ENCODE results near the gene CCDC18. TPM values are rescaled to one million over a fixed set of nuclear protein-coding genes. Genes with fewer than 3 reads are reported as not detected.

Gene CCDC18, protein sequence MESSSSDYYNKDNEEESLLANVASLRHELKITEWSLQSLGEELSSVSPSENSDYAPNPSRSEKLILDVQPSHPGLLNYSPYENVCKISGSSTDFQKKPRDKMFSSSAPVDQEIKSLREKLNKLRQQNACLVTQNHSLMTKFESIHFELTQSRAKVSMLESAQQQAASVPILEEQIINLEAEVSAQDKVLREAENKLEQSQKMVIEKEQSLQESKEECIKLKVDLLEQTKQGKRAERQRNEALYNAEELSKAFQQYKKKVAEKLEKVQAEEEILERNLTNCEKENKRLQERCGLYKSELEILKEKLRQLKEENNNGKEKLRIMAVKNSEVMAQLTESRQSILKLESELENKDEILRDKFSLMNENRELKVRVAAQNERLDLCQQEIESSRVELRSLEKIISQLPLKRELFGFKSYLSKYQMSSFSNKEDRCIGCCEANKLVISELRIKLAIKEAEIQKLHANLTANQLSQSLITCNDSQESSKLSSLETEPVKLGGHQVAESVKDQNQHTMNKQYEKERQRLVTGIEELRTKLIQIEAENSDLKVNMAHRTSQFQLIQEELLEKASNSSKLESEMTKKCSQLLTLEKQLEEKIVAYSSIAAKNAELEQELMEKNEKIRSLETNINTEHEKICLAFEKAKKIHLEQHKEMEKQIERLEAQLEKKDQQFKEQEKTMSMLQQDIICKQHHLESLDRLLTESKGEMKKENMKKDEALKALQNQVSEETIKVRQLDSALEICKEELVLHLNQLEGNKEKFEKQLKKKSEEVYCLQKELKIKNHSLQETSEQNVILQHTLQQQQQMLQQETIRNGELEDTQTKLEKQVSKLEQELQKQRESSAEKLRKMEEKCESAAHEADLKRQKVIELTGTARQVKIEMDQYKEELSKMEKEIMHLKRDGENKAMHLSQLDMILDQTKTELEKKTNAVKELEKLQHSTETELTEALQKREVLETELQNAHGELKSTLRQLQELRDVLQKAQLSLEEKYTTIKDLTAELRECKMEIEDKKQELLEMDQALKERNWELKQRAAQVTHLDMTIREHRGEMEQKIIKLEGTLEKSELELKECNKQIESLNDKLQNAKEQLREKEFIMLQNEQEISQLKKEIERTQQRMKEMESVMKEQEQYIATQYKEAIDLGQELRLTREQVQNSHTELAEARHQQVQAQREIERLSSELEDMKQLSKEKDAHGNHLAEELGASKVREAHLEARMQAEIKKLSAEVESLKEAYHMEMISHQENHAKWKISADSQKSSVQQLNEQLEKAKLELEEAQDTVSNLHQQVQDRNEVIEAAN (N-terminal part only)
- total RNA-seq (2022; extraction: Qiagen RNA extraction), result 4.8 to 7.6 TPM (median 6.0 TPM) in 5 replicates

DNA sequence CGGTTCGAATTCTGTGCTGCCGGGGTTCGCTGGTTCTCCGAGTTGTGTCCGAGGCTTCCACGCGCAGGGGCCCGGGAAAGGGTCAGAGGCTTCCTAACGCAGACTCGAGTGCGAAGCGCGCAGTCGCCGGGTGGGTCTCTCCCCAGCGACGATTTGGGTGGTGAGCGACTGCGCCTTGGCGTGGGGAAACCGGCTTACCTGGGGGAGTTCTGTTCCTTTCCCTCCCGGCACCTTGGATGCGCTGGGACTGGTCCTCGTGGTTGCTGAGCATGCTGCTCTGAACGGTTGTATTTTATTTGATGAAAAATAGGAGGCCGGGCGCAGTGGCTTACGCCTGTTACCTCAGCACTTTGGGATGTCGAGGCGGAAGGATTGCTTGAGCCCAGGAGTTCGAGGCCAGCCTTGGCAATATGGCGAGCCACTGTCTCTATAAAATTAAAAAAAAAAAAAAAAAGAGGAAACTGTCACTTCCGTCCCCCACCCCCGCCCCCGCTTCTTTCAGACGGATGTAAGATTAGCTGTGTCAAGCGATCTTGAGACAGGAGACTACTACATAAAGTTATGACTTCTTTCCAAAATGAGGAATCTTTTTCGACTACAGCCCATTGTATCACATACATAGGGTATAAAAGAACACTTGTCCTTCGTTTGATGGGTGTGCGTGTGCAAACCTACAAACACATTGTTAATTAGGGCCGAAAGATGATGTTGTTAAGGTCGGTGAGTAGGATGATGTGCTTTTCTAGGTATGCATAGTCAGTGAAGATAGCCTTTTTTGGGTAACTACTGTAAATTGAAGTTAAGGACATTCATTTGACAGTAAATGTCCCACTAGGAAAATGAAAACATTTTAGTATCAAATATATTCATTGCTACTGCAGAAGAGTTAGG, at the start of gene CCDC18:
Gene CCDC18, plus strand, starts transcription at position 2 of the 891 bp plus-strand sequence. CDS start 2,638 bp downstream, outside the sequence.

DNA sequence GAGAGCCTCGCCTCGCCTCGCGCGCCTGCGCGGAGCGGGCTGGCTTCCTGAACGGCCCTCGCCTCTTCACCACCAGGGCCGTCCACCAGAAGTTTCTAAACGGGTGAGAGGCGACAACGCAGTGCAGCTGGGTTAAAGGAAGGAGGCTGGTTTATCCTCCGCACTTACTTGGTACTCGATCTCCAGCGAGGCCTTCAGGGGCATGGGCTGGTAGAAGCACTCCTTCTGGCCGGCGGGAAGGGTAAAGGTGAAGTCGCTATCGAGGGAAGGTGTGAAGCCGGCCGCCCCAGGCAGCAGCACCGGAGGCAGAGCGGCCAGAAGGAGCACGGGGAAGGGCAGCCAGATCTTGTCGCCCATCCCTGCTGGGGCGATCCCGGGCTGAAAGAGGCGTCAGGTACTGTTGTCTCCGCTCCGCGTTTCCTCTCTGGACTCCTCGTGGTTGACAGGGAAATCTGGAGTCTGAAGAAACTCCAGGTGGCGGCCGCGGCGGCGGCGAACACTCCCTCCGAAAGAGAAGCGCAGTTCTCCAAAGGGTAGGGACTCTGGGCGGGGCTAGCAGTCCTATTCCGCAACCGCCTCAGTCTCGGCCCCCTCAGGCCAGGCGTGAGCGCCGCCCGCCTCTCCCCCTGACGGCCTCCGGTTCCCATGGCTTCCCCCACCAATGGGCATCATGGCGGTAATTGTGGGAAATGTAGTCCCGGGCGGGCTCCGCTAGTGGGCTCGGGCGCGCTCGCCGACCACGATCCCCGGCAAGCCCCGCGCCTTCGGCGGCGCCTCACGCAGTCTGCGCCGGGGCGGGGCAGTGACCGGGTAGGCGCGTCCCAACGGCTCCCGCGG, 420 bp upstream of the CCDC18 start, which contains the start of gene TMED5:
Gene TMED5, minus strand, starts transcription at position 528 of the 837 bp plus-strand sequence. Its CDS starts 171 bp downstream, at position 357.

Other genes with a start within 250 kb of the CCDC18 start
- gene DIPK1A, start 219.3 kb upstream of the CCDC18 start, total RNA-seq (2022; extraction: Qiagen RNA extraction), result 7.6 to 9.5 TPM (median 8.9 TPM) in 5 replicates
- gene MTF2, start 101.4 kb upstream of the CCDC18 start, total RNA-seq (2022; extraction: Qiagen RNA extraction), result 10.2 to 14.3 TPM (median 11.8 TPM) in 5 replicates
- 25.0 to 38.2 TPM (median 33.6 TPM) in 5 replicates for gene TMED5, start 311 bp upstream of the CCDC18 start, total RNA-seq (2022; extraction: Qiagen RNA extraction)
- 27.5 to 40.4 TPM (median 37.0 TPM) in 5 replicates for gene DR1, start 165.2 kb downstream of the CCDC18 start, total RNA-seq (2022; extraction: Qiagen RNA extraction)